Nephron (organoid): ENCODE data around the gene SLC26A9.

Experiments
- H3K27ac Mint-ChIP-seq, 3 experiments: 2 replicates each; pipeline ENCODE4 v1.8.0; 2020; ENCODE audit warnings: mixed read lengths in 3 of 3, mild to moderate bottlenecking in 2 of 3, moderate library complexity in 1 of 3
- H3K27me3 Mint-ChIP-seq: 2 replicates; pipeline ENCODE4 v1.8.0; 2021; ENCODE audit warnings: low read depth, mild to moderate bottlenecking, moderate library complexity, mixed read lengths
- H3K36me3 Mint-ChIP-seq: 2 replicates; pipeline ENCODE4 v1.8.0; 2020; ENCODE audit warnings: low read depth, mixed read lengths
- H3K4me1 Mint-ChIP-seq: 2 replicates; pipeline ENCODE4 v1.8.0; 2020; ENCODE audit warnings: mixed read lengths
- H3K4me3 Mint-ChIP-seq, 3 experiments: 2 replicates each; pipeline ENCODE4 v1.8.0; 2020; ENCODE audit warnings: mild to moderate bottlenecking in 3 of 3, mixed read lengths in 3 of 3, moderate library complexity in 2 of 3
- H3K9me3 Mint-ChIP-seq: 2 replicates; pipeline ENCODE4 v1.8.0; 2020; ENCODE audit warnings: mixed read lengths
- CTCF ChIP-seq, 3 experiments: fragments of 200-600 bp; sonication (generic); IDR thresholded peaks; one replicate each; pipeline ENCODE4 v1.5.0; 2021; ENCODE audit warnings: antibody characterized with exemption in 3 of 3; ENCODE audit not compliant: unreplicated experiment in 3 of 3

The SLC26A9 gene

DNA sequence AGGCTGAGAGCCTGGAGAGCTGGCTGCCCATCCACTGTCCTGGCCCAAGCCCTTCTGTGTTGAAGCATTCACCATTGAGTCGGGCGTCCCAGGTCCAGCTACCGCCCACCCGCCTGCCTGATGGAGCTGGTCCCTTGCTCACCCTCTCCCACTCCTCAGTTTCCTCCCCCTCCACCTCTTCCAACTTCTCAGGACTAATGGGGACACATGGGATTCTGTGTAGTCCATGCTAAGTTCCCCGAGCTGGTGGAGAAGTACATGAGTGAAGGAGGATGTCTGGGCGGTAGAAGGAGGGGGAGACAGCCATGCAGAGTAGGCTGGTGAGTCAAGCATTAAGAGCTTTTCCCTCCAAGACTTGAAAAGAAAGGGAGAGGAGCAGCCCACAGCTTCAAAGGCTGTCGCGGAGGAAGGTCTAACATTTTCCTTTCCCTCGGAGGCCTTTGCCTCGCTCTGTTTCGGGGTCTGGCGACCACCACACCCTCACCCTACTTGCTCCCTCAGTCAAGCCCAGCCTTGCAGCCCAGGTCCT lies 561 bp downstream of the SLC26A9 start:
- Mint-ChIP-seq H3K4me3 (no peak overlapping the region), H3K36me3 (no peaks in the 10 kb centered on the region), H3K27me3 (peaks cover 48% of the 10 kb centered on the region), H3K9me3 (no peaks in the 10 kb centered on the region), H3K4me1 (no peaks in the 10 kb centered on the region), H3K27ac (no peak overlapping the region)
- no peak for TF ChIP-seq CTCF (IDR thresholded peaks at IDR 0.05; ENCODE audit: unreplicated experiment in 3 of 3)

GRCh38 chr1:205940710-205941109 lies 2.5 kb downstream of the SLC26A9 start:
- TF ChIP-seq CTCF (IDR thresholded peaks at IDR 0.05; ENCODE audit: unreplicated experiment in 3 of 3), result no peak
- Mint-ChIP-seq H3K27ac (no peak overlapping the region), H3K4me3 (no peak overlapping the region), H3K36me3 (no peaks in the 10 kb centered on the region), H3K27me3 (peaks cover 54% of the 10 kb centered on the region), H3K9me3 (no peaks in the 10 kb centered on the region), H3K4me1 (no peaks in the 10 kb centered on the region)

DNA sequence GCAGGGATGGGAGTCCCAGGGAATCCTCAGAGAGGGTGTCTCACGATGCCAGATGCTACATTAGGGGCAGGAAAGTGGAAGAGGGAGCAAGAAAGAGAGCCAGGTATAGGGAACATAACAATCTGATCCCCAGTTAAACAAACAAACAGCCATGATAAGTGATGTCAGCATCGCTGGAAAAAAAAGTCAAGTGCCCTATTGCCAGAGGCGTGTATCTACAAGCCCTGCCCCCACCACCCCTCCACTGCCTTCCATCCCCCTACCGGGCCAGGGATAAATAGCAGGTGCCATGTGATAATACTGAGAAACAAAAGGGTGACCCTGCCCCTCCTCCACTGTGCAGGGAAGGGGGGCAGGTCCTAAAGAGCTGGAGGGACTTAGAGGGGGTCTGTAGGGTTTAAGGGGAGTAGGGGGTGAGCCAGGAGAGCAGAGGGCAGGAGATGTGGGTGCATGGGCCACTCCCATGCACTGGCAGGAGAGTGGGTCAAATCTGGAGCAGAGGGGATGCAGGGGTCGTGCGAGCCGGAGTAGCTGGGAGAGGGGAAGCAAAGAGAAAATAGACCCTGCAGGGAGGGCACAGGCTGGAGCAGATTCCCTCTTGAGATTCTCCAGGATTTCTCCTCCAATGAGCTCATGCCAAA lies 3.4 kb downstream of the SLC26A9 start:
- no peaks in the 10 kb centered on the region for H3K36me3 Mint-ChIP-seq

DNA sequence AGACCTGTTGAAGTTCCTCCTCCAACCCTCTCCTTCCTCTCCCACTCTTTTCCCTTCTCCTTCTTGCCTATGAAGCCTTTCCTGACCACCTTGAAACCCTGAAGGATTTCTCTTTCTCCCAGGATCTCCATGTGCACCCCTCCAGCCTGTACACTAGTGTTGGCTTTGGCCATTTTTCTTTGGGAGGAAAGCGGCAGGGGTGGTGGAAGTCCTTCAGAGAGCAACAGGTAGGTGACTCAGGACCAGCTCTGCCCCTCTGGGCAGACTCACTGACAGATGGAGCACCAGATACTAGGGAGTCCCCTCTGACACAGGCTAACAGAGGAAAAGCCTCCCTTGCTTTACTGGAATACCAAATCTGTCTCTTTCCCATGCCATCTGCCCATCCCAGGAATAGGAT lies 4.6 kb downstream of the SLC26A9 start:
- no peaks in the 10 kb centered on the region for H3K36me3 Mint-ChIP-seq
- no peak overlapping the region for H3K27ac Mint-ChIP-seq
- no peak overlapping the region for H3K4me3 Mint-ChIP-seq
- no peaks in the 10 kb centered on the region for H3K9me3 Mint-ChIP-seq
- H3K4me1 Mint-ChIP-seq, result no peaks in the 10 kb centered on the region
- no peak for TF ChIP-seq CTCF (IDR thresholded peaks at IDR 0.05; ENCODE audit: unreplicated experiment in 3 of 3)
- H3K27me3 Mint-ChIP-seq, result peaks cover 50% of the 10 kb centered on the region

More for the DNA sequence above, 3.4 kb downstream of the SLC26A9 start:
- Mint-ChIP-seq H3K4me1 (no peaks in the 10 kb centered on the region), H3K4me3 (no peak overlapping the region), H3K27ac (no peak overlapping the region), H3K27me3 (peaks cover 54% of the 10 kb centered on the region), H3K9me3 (no peaks in the 10 kb centered on the region)
- peak in 1 of 3 experiments; percentile 10 for TF ChIP-seq CTCF (IDR thresholded peaks at IDR 0.05; ENCODE audit: unreplicated experiment in 3 of 3)

DNA sequence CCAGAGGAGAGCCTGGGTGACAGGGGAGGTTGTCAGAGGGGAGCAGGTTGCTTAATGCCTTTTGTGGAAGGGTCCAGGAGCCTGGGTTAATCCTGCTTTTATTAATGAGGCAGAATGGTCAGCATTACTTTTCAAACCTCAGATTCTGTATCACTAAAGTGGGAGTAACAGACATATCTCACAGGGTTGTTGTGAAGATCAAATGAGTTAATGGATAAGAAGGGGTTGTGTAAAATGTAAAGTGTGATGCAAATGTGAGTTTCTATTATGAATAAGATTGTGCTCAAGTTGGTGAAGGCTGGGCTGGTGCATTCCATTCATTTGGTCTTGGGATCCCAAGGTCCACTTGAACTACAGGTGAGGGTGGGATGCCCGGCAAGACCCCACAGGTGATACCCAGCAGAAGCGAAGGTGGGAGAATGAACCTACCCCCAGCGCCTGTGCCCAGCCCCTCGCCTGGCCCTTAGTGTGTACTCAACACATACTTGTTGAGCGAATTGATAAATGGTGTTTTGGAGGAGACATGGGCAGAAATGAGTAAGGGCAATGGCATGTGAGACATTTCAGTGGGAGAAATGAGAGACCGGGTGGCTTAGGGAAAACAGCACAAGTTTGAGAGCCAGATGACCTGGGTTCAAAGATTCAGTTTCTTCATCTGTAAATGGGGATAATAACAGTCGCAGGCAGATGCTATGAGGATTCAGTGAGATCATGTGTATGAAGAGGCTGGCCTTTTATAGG lies 6.2 kb downstream of the SLC26A9 start:
- no peaks in the 10 kb centered on the region for H3K36me3 Mint-ChIP-seq
- H3K27ac Mint-ChIP-seq, result no peak overlapping the region
- H3K27me3 Mint-ChIP-seq, result peaks cover 57% of the 10 kb centered on the region
- H3K9me3 Mint-ChIP-seq, result no peaks in the 10 kb centered on the region
- no peaks in the 10 kb centered on the region for H3K4me1 Mint-ChIP-seq
- H3K4me3 Mint-ChIP-seq, result no peak overlapping the region
- TF ChIP-seq CTCF (IDR thresholded peaks at IDR 0.05; ENCODE audit: unreplicated experiment in 3 of 3), result no peak
